ENCODE measurements around the gene BACH1.

BACH1 gene

GRCh38 chr21:29367335-29367734 lies 68.6 kb downstream of the BACH1 start:
- Histone ChIP-seq H3K9me3 (ENCODE audit: severe bottlenecking) (no peaks in the 10 kb centered on the region), H3K36me3 (ENCODE audit: low read depth) (peaks cover 20% of the 10 kb centered on the region), H3K27ac (ENCODE audit: poor library complexity, severe bottlenecking) (no peak overlapping the region), H3K4me3 (ENCODE audit: severe bottlenecking) (no peak overlapping the region), H3K27me3 (ENCODE audit: insufficient read depth, poor library complexity, severe bottlenecking) (no peaks in the 10 kb centered on the region), H3K4me1 (ENCODE audit: insufficient read depth, poor library complexity, severe bottlenecking) (no peaks in the 10 kb centered on the region)
- ATAC-seq (ENCODE audit: low read depth): no peak
- no peak for DNase-seq (ENCODE audit: low spot score)
- no peak for TF ChIP-seq CTCF (IDR thresholded peaks at IDR 0.05; ENCODE audit: poor library complexity, severe bottlenecking)

GRCh38 chr21:29368906-29369305 lies 70.2 kb downstream of the BACH1 start:
- Histone ChIP-seq H3K4me1 (ENCODE audit: insufficient read depth, poor library complexity, severe bottlenecking) (no peaks in the 10 kb centered on the region), H3K9me3 (ENCODE audit: severe bottlenecking) (no peaks in the 10 kb centered on the region), H3K27me3 (ENCODE audit: insufficient read depth, poor library complexity, severe bottlenecking) (no peaks in the 10 kb centered on the region), H3K4me3 (ENCODE audit: severe bottlenecking) (no peak overlapping the region), H3K27ac (ENCODE audit: poor library complexity, severe bottlenecking) (no peak overlapping the region), H3K36me3 (ENCODE audit: low read depth) (peaks cover 25% of the 10 kb centered on the region)
- no peak for TF ChIP-seq CTCF (IDR thresholded peaks at IDR 0.05; ENCODE audit: poor library complexity, severe bottlenecking)
- ATAC-seq (ENCODE audit: low read depth) (no peak), DNase-seq (ENCODE audit: low spot score) (no peak)

GRCh38 chr21:29371464-29371863 lies 72.7 kb downstream of the BACH1 start:
- TF ChIP-seq CTCF (IDR thresholded peaks at IDR 0.05; ENCODE audit: poor library complexity, severe bottlenecking): no peak

GRCh38 chr21:29372063-29372802 lies 73.5 kb downstream of the BACH1 start:
- Histone ChIP-seq H3K36me3 (ENCODE audit: low read depth) (peaks cover 25% of the 10 kb centered on the region; the same call in 1 of the 2 replicates), H3K27me3 (ENCODE audit: insufficient read depth, poor library complexity, severe bottlenecking) (no peaks in the 10 kb centered on the region), H3K4me3 (ENCODE audit: severe bottlenecking) (no peak overlapping the region), H3K4me1 (ENCODE audit: insufficient read depth, poor library complexity, severe bottlenecking) (no peaks in the 10 kb centered on the region), H3K27ac (ENCODE audit: poor library complexity, severe bottlenecking) (no peak overlapping the region), H3K9me3 (ENCODE audit: severe bottlenecking) (no peaks in the 10 kb centered on the region)
- DNase-seq (ENCODE audit: low spot score) (no peak), ATAC-seq (ENCODE audit: low read depth) (peak; percentile 85)
- TF ChIP-seq CTCF (IDR thresholded peaks at IDR 0.05; ENCODE audit: poor library complexity, severe bottlenecking): peak; percentile 87

More at GRCh38 chr21:29371464-29371863, 72.7 kb downstream of the BACH1 start:
- Histone ChIP-seq H3K27me3 (ENCODE audit: insufficient read depth, poor library complexity, severe bottlenecking) (no peaks in the 10 kb centered on the region), H3K9me3 (ENCODE audit: severe bottlenecking) (no peaks in the 10 kb centered on the region), H3K4me1 (ENCODE audit: insufficient read depth, poor library complexity, severe bottlenecking) (no peaks in the 10 kb centered on the region), H3K27ac (ENCODE audit: poor library complexity, severe bottlenecking) (no peak overlapping the region), H3K36me3 (ENCODE audit: low read depth) (peaks cover 25% of the 10 kb centered on the region; the same call in 1 of the 2 replicates), H3K4me3 (ENCODE audit: severe bottlenecking) (no peak overlapping the region)
- no peak for DNase-seq (ENCODE audit: low spot score)
- ATAC-seq (ENCODE audit: low read depth): no peak

GRCh38 chr21:29374481-29374880 lies 75.8 kb downstream of the BACH1 start:
- Histone ChIP-seq H3K36me3 (ENCODE audit: low read depth) (peaks cover 22% of the 10 kb centered on the region; the same call in 1 of the 2 replicates), H3K27ac (ENCODE audit: poor library complexity, severe bottlenecking) (no peak overlapping the region), H3K9me3 (ENCODE audit: severe bottlenecking) (no peaks in the 10 kb centered on the region), H3K27me3 (ENCODE audit: insufficient read depth, poor library complexity, severe bottlenecking) (no peaks in the 10 kb centered on the region), H3K4me1 (ENCODE audit: insufficient read depth, poor library complexity, severe bottlenecking) (no peaks in the 10 kb centered on the region), H3K4me3 (ENCODE audit: severe bottlenecking) (no peak overlapping the region)
- ATAC-seq (ENCODE audit: low read depth): no peak
- no peak for DNase-seq (ENCODE audit: low spot score)
- no peak for TF ChIP-seq CTCF (IDR thresholded peaks at IDR 0.05; ENCODE audit: poor library complexity, severe bottlenecking)

Data from RWPE2 (cell line).